Measurements from ENCODE around the gene SBF2.

DNA sequence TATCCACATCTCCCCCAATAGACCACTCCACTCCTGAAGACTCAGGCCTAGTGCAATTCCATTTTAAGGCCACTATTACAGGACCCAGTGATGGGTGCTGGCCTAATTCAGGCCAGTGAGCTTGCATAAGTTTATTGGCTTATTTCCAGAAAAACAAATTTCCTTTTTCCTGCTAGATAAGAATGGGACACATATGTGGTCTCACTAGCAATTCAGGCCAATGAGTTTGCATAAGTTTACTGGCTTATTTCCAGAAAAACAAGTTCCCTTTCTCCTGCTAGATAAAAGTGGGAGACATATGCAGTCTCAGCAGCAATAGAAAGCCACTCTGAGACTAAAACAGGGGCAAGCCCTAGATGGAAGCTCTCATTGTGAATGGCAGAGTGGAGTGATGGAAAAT is 33.2 kb upstream of the SBF2 start:
- no peak for TF ChIP-seq EP300 (conservative IDR thresholded peaks at IDR 0.05; ENCODE audit: poor library complexity, severe bottlenecking)
- TF ChIP-seq, protein P1, sequence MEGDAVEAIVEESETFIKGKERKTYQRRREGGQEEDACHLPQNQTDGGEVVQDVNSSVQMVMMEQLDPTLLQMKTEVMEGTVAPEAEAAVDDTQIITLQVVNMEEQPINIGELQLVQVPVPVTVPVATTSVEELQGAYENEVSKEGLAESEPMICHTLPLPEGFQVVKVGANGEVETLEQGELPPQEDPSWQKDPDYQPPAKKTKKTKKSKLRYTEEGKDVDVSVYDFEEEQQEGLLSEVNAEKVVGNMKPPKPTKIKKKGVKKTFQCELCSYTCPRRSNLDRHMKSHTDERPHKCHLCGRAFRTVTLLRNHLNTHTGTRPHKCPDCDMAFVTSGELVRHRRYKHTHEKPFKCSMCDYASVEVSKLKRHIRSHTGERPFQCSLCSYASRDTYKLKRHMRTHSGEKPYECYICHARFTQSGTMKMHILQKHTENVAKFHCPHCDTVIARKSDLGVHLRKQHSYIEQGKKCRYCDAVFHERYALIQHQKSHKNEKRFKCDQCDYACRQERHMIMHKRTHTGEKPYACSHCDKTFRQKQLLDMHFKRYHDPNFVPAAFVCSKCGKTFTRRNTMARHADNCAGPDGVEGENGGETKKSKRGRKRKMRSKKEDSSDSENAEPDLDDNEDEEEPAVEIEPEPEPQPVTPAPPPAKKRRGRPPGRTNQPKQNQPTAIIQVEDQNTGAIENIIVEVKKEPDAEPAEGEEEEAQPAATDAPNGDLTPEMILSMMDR (IDR thresholded peaks at IDR 0.05; ENCODE audit: poor library complexity, severe bottlenecking): no peak
- no peak for TF ChIP-seq TAF1 (IDR thresholded peaks at IDR 0.05; ENCODE audit: low read depth)
- no peak for TF ChIP-seq EZH2 (IDR thresholded peaks at IDR 0.05; ENCODE audit: borderline replicate concordance, insufficient read depth, low read length, poor library complexity, severe bottlenecking)
- TF ChIP-seq, protein P2, sequence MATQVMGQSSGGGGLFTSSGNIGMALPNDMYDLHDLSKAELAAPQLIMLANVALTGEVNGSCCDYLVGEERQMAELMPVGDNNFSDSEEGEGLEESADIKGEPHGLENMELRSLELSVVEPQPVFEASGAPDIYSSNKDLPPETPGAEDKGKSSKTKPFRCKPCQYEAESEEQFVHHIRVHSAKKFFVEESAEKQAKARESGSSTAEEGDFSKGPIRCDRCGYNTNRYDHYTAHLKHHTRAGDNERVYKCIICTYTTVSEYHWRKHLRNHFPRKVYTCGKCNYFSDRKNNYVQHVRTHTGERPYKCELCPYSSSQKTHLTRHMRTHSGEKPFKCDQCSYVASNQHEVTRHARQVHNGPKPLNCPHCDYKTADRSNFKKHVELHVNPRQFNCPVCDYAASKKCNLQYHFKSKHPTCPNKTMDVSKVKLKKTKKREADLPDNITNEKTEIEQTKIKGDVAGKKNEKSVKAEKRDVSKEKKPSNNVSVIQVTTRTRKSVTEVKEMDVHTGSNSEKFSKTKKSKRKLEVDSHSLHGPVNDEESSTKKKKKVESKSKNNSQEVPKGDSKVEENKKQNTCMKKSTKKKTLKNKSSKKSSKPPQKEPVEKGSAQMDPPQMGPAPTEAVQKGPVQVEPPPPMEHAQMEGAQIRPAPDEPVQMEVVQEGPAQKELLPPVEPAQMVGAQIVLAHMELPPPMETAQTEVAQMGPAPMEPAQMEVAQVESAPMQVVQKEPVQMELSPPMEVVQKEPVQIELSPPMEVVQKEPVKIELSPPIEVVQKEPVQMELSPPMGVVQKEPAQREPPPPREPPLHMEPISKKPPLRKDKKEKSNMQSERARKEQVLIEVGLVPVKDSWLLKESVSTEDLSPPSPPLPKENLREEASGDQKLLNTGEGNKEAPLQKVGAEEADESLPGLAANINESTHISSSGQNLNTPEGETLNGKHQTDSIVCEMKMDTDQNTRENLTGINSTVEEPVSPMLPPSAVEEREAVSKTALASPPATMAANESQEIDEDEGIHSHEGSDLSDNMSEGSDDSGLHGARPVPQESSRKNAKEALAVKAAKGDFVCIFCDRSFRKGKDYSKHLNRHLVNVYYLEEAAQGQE (IDR thresholded peaks at IDR 0.05; ENCODE audit: borderline replicate concordance): no peak
- no peak for TF ChIP-seq SMC3 (conservative IDR thresholded peaks at IDR 0.05; ENCODE audit: poor library complexity)
